Muscle layer of duodenum (tissue), 2 donors: ENCODE results near the gene HIVEP3.

Experiments
- H3K27ac ChIP-seq: one replicate; pipeline ENCODE4 v1.7.0; 2013; ENCODE audit warnings: mild to moderate bottlenecking, low read length
- H3K27me3 ChIP-seq: one replicate; pipeline ENCODE4 v1.7.0; 2013; ENCODE audit warnings: low read depth, mild to moderate bottlenecking, control low read depth, low read length
- H3K36me3 ChIP-seq, 2 donors: one replicate each; pipeline ENCODE4 v1.7.0; 2013; ENCODE audit warnings: low read length in 2 of 2, control low read depth in 1 of 2, mild to moderate bottlenecking in 1 of 2; ENCODE audit not compliant: insufficient read depth in 2 of 2, control insufficient read depth in 1 of 2
- H3K4me1 ChIP-seq, 2 donors: one replicate each; pipeline ENCODE4 v1.7.0; 2013; ENCODE audit warnings: low read length in 2 of 2, mild to moderate bottlenecking in 2 of 2, control low read depth in 1 of 2, moderate library complexity in 1 of 2; ENCODE audit not compliant: insufficient read depth in 2 of 2, control insufficient read depth in 1 of 2
- H3K4me3 ChIP-seq, 2 donors: one replicate each; pipeline ENCODE4 v1.7.0; 2013; ENCODE audit warnings: low read length in 2 of 2, low read depth in 1 of 2, mild to moderate bottlenecking in 1 of 2
- H3K9me3 ChIP-seq, 2 donors: one replicate each; pipeline ENCODE4 v1.7.0; 2013; ENCODE audit warnings: low read length in 2 of 2, control low read depth in 1 of 2, mild to moderate bottlenecking in 1 of 2; ENCODE audit not compliant: control insufficient read depth in 1 of 2
- donor health status: healthy.

The HIVEP3 gene

DNA sequence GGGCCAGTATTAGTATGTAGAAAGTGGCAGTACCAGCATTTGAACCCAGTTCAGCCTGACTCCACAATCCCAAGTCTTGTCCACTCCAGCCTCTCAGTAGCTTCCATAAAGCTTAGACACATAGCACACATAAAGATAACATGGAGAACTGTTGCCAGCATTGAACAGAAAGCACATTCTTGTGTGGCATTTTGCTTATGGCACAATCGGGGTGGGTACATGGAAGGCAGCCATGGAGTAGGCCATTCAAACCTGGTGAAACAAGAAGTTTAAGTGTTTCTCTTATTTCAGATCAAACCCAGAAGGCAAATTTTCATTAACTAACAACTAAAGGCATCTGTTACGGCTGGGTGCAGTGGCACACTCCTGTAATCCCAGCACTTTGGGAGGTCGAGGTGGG, 102.7 kb downstream of the HIVEP3 start:
- Histone ChIP-seq H3K9me3 (no peaks in the 10 kb centered on the region), H3K27me3 (no peaks in the 10 kb centered on the region), H3K4me1 (peaks cover 0 to 6% of the 10 kb centered on the region in 2 donors), H3K27ac (no peak overlapping the region), H3K4me3 (no peak overlapping the region), H3K36me3 (no peaks in the 10 kb centered on the region)

DNA sequence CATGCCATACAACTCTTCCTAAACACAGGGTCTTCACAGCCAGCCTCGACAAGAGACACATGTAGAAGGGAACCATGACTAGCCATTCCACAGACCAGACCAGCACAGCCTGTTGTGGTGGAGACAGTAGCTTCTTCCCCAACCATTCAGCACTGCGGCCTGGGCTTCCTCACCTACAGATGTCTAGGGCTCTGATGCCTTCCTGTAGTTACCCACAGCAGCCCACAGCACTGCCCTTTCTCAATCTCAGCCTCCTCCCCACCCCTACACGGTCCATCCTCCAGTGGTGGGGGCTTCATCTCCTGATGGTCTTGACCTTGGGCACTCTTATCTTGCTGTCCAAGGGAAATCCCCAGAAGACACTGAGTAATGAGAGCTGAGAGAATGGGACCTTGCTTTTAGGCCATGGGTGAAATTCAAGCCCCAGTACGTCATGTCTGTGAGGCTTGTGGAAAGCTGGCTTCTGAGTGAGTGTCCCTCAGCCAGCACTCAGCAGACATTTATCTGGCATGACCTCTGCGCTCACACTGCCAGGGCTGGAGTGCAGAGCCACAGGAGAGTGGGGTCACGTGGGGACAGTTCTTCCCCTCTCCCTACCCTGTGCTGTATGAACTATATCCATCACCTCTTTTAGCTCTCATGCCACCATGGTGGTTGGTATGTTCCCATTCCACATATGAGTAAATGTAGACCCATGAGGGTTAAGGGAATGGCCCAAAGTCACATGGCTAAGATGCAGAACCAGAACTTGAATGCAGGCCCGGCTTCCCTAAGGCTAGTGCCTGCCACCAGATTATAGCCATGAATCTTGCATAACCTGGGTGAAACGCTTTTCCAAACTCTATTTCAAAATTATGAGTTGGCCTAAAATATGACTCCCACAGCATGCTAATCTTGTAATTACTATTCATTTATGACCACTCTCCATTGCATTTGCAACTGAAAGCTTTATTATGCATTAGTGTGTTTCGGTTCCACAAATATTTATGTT, 104.7 kb downstream of the HIVEP3 start:
- no peaks in the 10 kb centered on the region for H3K9me3 ChIP-seq
- peaks cover 0 to 6% of the 10 kb centered on the region in 2 donors for H3K4me1 ChIP-seq
- H3K4me3 ChIP-seq = no peak overlapping the region
- no peak overlapping the region for H3K27ac ChIP-seq
- no peaks in the 10 kb centered on the region for H3K36me3 ChIP-seq
- H3K27me3 ChIP-seq = no peaks in the 10 kb centered on the region

- H3K9me3 ChIP-seq = no peaks in the 10 kb centered on the region
- H3K4me3 ChIP-seq = no peak overlapping the region
- H3K36me3 ChIP-seq = no peaks in the 10 kb centered on the region
- H3K27me3 ChIP-seq = no peaks in the 10 kb centered on the region
- H3K27ac ChIP-seq = no peak overlapping the region
- H3K4me1 ChIP-seq = peaks cover 0 to 6% of the 10 kb centered on the region in 2 donors
Measured at GRCh38 chr1:41813226-41813625, 105.5 kb downstream of the HIVEP3 start.

DNA sequence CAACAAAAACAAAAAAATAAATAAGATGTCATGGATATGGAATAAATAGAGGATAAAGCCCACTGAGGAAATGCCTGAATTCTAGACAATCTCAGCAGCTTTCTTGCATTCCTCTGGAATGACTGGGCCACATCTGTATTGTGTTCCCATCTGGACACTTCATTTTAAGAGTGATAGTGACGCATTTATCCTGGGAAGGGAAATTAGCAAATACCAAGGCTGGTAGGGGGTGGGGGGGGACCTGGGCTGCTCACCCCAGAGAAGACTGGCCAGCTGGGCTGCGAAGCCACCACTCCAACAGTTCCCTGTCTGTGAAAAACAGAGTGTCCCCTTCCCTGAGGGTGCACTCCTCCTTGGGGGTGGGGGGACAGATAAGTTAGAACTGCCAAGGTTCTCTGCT, 106.3 kb downstream of the HIVEP3 start:
- peaks cover 0 to 6% of the 10 kb centered on the region in 2 donors for H3K4me1 ChIP-seq
- H3K9me3 ChIP-seq = no peaks in the 10 kb centered on the region
- H3K27ac ChIP-seq = no peak overlapping the region
- H3K4me3 ChIP-seq = no peak overlapping the region
- no peaks in the 10 kb centered on the region for H3K27me3 ChIP-seq
- H3K36me3 ChIP-seq = no peaks in the 10 kb centered on the region

GRCh38 chr1:41812051-41812450, 106.7 kb downstream of the HIVEP3 start:
- Histone ChIP-seq H3K36me3 (no peaks in the 10 kb centered on the region), H3K4me3 (no peak overlapping the region), H3K27me3 (no peaks in the 10 kb centered on the region), H3K27ac (no peak overlapping the region), H3K9me3 (no peaks in the 10 kb centered on the region), H3K4me1 (peaks cover 0 to 6% of the 10 kb centered on the region in 2 donors)

DNA sequence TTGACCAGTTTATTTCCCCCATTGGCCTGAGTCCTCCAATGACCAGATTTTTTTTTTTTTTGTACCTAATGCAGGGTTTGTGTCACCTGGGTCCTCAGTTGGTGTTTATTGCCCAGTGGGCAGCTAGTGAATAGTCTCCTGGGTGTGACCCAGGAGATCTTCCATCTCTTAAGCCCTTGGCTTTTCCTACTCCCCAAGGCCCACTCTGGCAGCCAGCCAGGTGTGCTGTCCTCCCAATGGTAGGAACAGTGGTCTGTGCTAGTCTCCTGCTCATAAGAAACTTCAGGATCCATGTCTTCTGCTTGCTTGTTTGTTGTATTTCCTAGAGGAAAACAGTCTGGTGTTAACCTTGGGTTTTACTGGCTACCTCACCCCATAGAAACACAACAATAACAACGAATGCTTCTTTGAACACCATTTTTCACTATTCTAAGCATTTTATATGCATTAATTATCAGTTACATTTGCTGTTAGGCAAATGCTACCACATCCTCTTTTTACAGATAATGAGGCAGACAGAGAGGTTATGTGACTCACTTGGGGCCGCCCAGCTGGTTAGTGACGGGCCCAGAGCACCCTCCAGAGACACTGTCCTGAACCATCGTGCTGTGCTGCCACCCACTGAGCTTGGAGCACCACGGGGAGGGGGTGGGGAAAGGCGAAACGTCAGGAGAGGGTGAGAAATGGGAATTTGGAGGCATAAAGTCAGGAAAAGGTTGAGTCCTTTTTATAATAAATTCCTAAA, 107.5 kb downstream of the HIVEP3 start:
- H3K9me3 ChIP-seq = no peaks in the 10 kb centered on the region
- H3K27me3 ChIP-seq = no peaks in the 10 kb centered on the region
- H3K27ac ChIP-seq = no peak overlapping the region
- no peak overlapping the region for H3K4me3 ChIP-seq
- no peaks in the 10 kb centered on the region for H3K36me3 ChIP-seq
- peaks cover 0 to 6% of the 10 kb centered on the region in 2 donors for H3K4me1 ChIP-seq

DNA sequence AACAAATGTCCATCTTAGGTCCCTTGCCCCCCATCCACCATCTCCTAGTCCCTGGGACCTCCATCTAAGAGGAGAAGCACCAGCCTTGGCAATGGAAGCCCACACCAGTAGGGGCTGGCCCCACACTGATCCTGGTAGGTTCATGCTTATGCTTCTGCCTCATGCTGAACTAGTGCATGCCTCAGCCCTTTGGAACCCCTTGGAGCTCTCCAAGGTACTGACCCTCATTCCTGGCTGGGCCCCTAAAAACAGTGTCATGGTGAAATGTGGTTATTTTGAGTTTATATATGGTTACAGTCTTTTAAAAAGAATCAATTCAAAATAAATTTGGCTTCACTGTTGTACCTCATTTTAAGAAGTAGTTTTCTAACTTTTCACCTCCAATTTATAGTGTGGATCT, 108.3 kb downstream of the HIVEP3 start:
- Histone ChIP-seq H3K4me1 (peaks cover 0 to 6% of the 10 kb centered on the region in 2 donors), H3K27me3 (no peaks in the 10 kb centered on the region), H3K27ac (no peak overlapping the region), H3K9me3 (no peaks in the 10 kb centered on the region), H3K4me3 (no peak overlapping the region), H3K36me3 (no peaks in the 10 kb centered on the region)

- H3K27ac ChIP-seq = no peak overlapping the region
- H3K4me1 ChIP-seq = peaks cover 0 to 6% of the 10 kb centered on the region in 2 donors
- H3K4me3 ChIP-seq = no peak overlapping the region
- H3K36me3 ChIP-seq = no peaks in the 10 kb centered on the region
- H3K9me3 ChIP-seq = no peaks in the 10 kb centered on the region
- H3K27me3 ChIP-seq = no peaks in the 10 kb centered on the region
Measured at GRCh38 chr1:41809692-41810091, 109.0 kb downstream of the HIVEP3 start.

DNA sequence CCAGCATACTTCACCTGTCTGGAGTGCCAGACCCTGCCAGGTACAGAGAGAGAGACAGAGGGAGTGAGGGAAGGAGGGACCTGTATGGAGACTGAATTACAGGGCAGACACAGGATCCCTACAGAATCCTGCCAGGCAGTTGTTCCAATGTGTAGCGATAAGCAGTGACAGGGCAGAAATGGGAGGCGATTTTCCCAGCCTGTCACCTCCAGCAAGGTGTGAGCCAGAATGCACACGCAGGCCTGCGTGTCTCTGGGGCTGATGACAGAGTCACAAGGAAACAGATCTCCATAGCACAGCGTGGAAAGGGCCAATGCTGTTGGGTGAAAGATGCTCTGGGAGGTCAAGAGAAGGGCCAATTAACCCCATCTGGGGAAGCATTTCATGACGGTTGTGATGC, 111.3 kb downstream of the HIVEP3 start:
- Histone ChIP-seq H3K9me3 (no peaks in the 10 kb centered on the region), H3K4me3 (no peak overlapping the region), H3K27me3 (no peaks in the 10 kb centered on the region), H3K4me1 (peaks cover 0 to 10% of the 10 kb centered on the region in 2 donors), H3K36me3 (no peaks in the 10 kb centered on the region), H3K27ac (no peak overlapping the region)

- no peak overlapping the region for H3K27ac ChIP-seq
- no peaks in the 10 kb centered on the region for H3K9me3 ChIP-seq
Measured at GRCh38 chr1:41806472-41807155, 112.1 kb downstream of the HIVEP3 start.

More at GRCh38 chr1:41806472-41807155, 112.1 kb downstream of the HIVEP3 start:
- H3K4me1 ChIP-seq = peaks cover 0 to 6% of the 10 kb centered on the region in 2 donors
- H3K4me3 ChIP-seq = no peak overlapping the region
- no peaks in the 10 kb centered on the region for H3K27me3 ChIP-seq
- no peaks in the 10 kb centered on the region for H3K36me3 ChIP-seq
